Measurements from ENCODE around the gene PAAF1.
A peak's percentile ranks its signal among the peaks of the same experiment; 100 is the strongest.

Gene PAAF1

DNA sequence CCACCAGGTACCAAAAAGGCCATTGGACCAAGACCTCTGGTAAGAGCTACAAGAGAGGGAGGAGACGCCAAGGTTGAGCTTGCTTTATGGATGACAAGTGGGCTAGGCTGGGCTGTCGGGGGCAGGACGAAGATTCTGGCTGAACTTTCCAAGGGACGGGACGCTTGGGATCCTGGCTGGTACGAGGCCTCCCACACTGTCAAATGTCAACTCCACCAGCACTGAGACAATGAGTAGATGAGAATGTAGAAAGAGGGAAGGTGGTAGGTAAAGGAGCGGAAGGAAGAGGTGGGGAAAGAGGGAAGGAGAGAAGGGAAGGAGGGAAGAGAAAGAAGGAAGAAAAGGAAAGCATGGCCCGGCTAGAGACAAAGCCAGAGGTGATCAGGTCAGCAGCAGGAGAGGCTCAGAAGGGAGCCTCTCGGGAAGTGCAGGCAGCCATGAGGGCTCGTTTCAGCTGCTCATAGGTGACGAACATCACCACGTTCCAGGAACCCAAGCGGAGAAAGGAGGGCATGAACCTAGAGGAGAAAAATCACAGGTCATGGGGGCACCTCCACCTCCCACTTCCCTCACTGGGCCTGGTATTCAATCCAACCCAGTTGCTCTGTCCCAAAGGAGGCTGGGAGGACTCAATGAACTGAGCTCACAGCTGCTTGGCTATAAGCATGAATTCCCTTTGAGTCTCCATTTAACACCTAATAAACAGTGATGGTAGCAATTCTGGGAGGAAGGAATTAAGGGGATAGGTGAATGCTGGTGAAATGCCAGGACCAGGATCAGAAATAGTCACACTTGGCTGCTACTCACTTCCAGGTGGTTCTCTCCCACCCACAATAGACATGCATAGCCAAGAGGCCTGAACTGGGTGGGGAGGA is 98.0 kb downstream of the PAAF1 start:
- no peak for DNase-seq

DNA sequence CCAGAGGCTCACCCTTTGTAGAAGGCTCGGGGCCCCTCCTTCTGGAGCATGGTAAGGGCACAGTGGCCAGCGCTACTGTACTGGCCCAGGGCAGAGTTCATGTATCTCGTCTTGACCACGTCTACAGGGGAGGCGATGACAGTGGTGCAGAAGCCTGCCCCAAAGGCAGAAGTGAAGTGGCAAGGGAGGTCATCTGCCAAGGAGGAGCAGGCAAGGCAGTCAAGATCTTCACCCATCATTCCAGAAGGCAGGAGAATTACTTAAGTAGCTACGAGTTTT is 98.6 kb downstream of the PAAF1 start:
- no peak for DNase-seq

DNA sequence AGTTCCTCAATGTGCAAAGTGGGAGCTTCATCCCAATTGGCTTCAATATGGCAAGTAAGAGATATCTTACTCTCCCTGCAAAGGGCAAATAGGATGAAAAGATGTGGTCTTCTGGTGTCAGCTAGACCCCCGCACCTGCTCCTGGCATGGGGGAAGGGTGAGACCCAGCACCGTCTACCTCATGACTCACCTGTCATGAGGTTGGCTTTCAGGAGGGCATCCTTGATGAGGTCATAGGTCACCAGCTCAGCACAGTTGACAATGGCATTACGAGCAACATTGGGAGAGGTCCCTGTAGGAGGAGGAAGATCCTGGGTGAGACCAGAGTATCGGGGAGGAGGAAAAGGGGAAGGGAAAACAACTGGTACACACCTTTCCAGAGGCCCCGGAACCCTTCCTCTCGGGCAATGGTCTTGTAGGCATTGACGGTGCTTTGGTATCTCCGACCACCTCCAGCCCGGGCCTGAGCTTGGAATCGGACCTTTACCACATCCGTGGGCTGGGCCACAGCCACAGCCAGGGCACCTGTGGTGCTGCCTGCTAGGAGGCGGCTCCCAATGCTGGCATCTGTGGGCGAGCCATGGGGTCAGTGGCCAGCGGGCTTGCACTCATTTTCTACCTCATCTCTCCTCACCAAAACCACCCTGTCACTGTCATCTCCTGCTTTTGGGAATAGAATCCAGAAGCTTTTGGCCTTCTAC is 99.8 kb downstream of the PAAF1 start:
- no peak for DNase-seq

DNA sequence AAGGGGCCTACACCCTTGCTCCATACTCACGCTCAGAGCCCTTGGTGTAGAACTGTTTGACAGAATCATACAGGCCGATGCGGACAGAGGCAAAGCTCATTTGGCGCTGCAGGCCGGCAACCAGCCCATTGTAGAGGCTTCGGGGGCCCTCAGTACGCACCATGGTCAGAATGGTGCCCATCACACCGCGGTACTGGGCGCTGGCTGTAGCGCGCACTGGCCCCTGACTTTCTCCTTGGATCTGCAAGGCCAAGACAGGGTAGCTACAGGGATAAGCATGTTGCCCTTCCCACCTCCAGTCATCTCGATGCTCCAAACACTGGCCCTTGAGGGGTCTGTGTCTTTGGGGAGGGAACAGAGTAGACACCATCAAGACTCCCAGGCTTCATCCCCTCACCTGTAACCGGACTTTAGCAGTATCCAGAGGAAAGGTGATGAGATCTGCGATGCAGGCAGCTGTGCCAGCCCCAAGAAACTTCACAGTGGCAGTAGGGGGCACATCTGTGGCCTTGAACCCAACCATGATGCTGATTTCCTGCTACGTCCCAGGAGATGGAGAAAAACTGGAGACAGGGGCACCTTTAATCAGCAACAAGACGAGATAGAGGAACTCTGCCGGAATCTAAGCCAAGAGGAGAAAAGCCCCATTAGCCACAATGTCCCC is 101.2 kb downstream of the PAAF1 start:
- DNase-seq, result no peak

DNA sequence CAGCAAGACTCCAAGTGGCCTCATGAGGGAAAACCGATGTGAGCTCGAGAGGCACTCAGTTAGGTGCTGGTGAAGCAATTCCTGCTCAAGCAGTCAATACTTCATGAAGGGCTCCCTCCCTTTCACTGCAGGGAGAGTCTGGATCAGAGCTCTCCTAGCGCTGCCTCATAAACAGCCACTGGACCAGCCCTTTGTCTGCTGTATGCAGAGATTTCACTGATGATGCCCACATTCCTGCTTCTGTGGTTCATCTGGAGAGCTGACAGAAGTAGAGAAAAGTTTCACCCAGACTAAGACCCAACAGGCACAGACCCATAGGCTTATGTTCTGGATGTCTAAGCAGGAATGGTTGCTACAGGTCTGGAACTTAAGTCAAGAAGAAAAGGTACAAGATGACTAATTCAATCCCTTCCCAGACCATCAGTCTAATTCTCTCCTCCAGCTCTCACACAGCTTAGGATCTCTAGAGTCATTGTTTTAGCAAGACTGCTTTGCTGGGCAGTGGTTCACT is 101.8 kb downstream of the PAAF1 start:
- DNase-seq, result no peak

DNA sequence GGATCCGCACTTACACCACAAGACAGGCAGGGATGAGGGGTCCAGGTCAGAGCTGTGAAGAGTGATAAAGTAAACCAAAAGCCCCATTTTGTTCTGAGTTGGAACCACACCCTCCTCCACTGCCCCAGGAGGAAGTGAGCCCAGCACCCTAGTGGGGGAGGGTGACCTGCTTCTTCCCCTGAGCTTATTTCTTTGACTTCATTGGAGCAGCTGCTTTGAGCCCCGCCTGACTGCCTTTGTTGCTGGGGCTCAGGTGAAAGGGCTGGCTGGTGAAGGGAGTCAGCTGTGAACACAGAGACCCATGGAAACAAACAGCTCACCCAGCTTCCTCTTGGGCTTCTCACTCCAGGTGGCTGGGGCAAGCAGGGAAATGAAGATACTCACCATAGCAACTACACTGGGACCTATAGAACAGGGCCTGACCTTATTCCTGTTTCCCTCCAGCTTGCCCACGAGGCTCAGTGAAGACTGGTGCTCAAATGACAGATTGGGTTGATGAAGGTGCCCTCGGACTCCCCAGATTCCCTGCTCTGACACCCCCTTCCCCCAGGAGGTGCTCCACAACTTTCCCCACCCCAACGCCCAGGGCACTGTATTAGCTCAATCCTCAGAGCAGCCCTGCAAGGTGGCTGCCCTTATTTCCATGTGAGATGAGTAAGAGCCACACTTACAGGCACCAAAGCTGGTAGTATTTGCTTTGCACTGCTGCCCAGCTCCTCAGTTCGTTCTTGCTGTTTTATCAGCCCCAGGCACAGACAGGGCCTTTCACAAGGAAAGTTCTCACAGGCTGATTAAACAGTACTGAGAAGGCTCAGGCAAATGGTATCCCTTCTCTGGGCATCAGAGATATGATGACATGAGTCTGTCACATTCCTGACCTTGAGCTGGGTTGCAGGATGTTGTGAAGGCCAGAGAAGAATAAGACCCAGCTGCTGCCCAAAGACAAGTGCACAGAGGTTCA is 103.5 kb downstream of the PAAF1 start:
- DNase-seq, result peak; percentile 25
